GM19397 (cell line): Measurements from ENCODE around the gene DDX56.

Experiments
- ATAC-seq: cut with Tn5 transposase; IDR thresholded peaks from one replicate; pipeline ENCODE4 v1.9.1; 2021; ENCODE audit warnings: mild to moderate bottlenecking, moderate library complexity; ENCODE audit not compliant: unreplicated experiment

DDX56 gene

DNA sequence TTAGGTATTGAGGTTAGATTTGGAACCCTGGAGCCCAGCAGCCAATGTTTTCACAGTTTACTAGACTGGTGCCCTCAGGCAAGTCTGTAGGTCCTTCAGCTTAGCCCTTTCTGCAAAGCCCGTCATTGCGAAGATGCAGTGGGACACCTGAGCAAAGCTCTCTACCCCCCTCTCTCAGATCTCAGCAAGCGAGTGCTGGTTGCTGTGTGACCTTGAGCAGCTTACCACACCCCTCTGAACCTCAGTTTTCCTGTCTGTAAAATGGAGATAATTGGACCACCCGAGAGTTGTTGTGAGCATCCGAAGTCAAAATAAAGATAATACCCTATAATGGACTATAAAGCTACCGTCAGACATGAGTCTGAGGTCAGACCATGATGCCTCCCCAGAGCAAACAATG, 36.3 kb downstream of the DDX56 start:
- ATAC-seq = no peak

DNA sequence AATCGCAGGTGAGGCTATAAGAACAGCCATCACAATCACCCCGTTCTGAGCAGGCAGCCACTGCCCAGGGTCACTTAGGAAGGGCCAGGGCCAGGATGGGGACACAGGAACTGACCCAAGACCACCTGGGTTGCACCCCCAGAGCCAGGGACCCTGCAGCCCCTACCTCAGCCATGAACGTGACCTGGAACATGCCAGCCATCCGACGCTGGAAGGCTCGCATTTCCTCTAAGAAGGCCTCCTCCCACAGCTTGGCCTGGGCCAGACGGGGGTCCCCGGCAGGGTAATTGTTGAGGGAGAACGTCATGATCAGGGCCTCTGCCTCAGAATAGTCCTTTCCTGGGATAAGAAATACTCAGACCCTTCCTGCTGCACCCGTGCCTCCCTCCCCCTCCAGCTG, 37.6 kb downstream of the DDX56 start:
- ATAC-seq = no peak

DNA sequence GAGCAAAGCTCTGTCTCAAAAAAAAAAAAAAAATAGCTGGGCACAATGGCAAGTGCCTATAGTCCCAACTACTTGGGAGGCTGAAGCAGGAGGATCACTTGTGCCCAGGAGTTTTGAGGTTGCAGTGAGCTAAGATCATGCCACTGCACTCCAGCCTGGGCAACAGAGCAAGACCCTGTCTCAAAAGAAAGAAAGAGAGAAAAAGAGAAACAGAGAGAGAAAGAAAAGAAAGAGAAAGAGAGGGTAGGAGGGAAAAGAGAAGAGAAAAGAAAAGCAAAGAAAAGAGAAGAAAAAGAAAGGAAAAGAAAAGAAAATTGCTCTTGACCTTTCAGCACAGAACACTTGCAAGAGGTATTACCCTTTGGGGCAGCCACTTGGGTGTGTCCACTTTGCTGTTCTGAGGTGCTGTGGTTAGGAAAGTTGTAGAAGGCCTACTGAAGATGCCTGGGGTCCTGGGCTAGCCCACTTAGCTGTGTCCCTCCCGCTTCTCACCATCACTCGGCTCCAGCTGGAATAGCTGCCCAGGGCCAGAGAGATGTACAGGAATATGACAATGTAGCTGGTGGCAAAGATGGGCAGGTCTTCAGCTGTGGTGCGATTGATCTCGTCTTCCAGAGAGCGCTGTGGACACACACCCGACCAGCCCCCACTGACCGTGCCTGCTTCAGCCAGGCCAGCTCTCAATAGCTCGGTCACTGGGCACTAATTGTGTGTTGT, 38.2 kb downstream of the DDX56 start:
- no peak for ATAC-seq

DNA sequence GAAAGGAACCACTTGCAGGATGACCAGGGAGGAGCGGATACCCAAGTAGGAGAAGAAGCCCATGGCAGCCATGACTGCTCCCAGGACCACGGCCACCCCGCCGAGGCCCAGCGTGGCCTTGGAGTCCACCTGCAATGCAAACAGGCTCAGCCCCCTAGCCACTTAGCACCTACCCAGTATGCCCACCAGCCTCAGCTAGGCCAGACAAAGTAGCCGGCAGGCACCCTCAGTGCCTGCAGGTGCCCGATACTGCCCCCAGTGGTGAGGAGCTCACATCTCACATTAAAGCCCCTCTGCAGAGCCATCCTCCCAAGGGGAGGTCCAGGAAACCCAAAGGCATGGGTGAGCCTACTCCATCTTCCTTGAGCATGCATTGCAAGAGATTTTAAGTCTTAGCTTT, 39.2 kb downstream of the DDX56 start:
- ATAC-seq = no peak

DNA sequence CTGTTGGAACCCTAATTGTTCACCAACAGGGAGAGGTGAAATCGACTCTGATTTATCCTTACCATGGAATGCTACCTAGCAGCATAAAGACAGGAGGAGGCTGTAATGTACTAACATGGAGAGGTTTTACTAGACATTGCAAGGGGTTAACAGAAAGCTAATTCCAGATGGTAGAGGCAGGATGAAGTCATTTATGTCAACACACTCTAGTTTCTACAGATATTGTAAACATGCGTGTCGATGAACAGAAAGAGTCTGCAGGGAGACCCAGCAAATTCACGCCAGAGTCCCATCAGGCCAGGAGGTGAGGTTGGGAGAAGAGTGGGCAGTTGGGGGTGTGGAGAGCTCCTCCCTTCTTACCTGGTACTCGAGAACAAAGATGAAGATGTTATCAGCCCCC, 39.6 kb downstream of the DDX56 start:
- ATAC-seq = no peak

DNA sequence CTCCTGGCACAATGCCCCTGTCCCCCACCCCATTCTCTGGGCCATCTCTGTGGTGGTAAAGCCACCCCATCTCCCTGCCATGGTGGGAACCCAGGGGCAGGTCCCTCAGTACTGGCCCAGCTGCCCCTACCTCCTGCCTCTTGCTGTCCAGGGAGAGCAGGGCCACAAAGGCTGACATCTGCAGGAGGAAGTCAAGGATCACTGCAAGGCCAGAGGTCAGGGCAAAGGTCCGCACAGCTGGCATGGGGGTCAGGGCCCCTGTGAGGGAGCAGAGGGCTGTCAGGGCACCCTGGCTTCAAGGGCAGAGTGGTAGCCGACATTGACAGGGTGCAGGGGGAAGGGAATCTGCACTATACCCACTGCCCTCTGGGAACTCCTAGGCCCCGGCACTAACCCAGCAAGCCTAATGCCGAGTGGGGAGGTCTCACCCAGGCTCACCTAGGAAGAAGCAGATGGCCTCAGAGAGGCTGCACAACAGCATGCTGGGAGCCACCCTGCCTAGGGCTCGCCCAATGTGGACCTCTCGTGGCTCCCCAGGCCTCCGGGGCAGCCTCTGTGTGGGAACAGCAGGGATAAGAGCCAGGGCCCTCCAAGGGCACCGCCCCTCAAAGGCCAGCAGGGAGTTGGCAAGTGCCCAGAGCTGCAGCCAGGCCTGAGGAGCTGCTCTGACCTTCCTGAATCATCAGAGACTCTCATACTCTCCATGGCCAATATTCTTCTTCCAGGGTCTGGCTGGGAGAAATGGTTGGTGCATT, 40.2 kb downstream of the DDX56 start:
- no peak for ATAC-seq

DNA sequence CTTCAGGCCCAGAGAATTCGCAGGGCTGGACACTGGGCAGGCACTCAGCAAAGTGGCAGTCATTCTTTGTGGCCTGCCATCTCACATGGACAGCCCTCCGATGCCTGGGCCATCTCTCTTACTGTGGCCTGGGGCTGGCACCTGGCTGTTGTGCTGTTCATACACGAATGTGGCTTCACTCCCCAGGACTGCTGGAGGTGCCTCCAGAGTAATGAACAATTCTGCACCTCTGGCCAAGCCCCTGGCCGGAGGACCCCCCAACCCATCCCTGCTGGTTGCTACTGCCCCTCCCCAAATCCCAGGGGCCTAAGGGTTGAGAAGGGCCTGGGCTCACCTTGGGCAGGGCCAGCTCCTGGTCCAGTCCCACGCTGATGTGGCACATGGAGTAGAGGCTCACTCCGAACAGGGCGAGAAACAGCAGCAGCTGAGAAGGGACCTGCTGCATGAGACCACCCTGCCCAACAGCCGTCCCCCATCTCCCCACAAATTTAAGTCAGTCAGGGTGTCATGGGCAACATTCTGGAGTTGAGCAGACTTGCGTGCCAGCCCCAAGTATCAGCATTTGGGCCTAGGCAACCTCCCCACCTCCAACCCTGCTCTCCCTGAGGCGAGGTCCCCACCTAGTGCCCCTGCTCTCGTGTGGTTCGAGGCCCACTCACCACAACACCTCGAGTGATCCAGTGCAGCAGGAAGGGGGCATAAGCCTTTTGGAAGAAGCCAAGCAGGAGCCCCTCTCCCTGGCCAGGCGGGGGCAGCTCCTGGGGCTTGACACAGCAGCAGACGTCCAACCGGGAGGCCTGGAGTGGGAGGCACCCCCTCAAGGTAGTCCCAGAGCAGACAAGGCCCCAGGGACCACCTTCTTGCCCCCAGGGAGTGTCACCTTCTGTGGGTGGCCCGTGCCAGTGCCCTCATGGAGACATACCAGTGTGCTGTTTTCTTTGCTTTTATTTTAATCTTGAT, 42.0 kb downstream of the DDX56 start:
- ATAC-seq = no peak

DNA sequence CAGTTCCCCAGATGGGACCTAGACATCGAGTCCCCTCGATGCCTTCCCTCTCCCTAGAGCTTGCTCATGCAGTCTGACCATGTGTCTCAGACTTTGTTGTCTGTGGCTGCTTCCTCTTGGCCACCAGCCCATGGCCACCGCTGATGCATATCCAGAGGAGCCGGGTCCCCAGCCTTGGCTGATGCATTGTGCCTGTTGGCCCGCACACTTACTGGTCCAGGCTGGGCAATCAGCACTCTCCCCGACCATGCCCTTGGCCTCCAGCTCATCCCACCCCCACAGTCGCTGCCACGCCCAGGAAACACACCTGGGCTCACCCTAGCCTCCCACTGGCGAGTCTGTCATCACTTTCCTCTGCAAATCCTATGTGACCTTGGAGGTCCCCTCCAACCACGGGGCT, 42.7 kb downstream of the DDX56 start:
- ATAC-seq = no peak

DNA sequence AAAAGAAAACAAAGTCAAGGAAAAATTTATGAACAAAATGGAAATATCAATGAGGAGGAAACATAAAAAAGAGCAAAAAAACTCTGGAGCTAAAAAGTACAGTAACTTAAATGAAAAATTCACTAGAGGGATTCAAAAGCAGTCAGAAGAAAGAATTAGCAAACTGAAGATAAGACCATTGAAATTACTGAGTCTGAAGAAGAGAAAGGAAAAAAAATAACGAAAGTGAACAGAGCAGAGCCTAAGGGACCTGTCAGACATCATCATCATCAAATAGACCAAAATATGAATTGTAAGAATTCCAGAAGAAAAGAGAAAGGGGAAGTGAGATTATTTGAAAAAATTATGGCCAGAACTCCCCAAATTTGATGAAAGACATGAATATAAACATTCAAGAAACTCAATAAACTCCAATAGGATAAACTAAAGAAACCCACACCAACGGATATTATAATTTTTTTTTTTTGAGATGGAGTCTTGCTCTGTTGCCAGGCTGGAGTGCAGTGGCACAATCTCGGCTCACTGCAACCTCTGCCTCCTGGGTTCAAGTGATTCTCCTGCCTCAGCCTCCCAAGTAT, 48.8 kb downstream of the DDX56 start:
- no peak for ATAC-seq

DNA sequence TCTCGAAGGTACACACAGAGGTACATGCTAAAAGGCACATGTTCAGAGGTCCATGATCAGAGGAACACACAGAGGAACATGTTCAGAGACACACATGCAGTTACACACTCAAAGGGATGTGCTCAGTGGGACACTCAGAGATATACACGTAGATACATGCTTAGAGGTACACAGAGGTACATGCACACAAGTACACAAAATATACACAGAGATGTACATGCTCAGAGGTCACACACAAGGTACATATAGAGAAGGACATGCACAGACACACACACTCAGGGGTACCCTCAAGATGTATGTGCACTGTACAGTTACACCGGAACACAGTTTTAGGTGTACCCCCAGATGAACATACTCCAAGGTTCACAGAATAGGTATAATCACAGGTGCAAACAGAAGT, 51.4 kb downstream of the DDX56 start:
- no peak for ATAC-seq

DNA sequence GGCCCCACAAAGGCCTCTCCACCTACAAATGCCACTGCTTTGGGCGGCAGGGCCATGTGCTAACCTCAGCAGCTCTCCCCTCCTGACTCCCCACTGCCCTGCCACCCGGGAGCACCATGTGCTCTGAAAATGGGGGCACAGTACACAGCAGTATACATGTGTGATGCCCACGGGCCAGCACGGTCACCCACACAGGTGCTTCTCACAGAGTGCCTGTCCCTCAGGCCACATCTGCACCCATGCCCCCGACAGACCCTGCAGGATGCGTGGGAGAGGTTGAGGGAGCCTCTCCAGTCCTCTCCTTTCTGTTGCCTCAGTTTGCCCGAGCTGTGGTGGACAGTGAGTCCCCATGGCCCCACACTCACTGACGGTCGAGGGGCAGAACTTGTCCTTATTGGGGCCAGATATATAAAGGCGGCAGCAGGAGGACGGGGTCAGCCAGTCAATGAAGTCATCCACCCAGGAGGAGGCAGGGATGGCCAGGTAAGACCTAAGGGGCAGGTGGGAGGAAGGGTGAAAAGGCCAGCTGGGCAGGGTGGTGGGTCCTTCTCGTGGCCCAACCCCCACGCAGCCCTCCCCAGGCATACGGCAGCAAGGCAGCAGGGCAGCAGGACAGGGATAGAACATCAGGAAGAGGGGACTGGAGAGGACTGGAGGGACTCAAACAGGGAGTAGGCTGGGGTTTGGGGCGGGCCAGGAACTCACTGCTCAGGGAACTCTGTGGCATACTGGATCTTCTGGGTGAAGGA, 52.2 kb downstream of the DDX56 start:
- no peak for ATAC-seq

DNA sequence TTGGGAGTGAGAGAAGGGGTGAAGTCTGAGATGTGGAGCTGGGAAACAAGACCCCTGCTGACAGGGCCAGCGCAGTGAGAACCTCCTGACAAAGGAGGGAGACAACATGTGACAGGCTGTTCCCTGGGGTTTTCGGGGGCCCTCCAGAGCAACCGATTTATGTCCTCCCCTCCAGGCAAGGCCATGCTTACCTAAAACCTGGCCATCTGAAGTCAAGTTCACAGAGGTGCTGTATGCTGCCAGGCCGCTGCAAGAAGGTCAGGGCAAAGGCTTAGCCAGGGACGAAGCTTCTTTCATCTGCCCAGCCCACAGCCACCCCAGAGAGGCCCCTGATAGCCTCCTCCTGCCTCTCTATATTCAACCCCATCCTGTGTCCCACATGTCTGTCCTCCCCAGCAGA, 53.1 kb downstream of the DDX56 start:
- no peak for ATAC-seq

DNA sequence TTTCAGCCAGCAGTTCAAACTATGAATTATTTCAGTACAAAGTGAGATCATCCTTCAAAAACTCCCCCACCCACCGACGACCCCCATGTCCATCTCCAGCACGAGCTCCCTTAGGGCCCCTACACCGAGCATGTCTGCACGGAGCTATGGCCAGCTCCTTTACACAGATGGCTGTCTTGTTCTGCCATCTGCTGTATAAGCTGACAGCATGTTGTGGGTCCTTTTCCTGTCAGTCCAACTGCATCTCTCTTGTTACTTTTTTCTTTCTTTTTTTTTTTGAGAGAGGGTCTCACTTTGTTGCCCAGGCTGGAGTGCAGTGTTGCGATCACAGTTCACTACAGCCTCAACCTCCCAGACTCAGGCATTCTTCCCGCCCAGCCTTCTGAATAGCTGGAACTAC, 54.2 kb downstream of the DDX56 start:
- ATAC-seq = no peak

DNA sequence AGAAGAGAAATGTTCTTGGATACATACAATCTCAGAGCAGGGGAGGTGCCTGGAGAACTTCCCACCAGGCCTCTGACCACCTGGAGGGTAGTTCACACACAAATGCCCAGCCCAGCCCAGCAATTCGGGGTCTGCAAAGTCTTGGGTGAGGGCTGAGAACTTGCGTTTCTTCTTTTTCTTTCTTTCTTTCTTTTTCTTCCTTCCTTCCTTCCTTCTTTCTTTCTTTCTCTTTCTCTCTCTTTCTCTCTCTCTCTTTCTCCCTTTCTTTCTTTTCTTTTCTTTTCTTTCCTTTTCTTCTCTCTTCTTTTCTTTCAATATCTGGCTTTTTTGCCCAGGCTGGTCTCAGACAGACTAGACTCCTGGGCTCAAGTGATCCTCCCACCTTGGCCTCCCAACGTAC, 54.9 kb downstream of the DDX56 start:
- ATAC-seq = no peak

DNA sequence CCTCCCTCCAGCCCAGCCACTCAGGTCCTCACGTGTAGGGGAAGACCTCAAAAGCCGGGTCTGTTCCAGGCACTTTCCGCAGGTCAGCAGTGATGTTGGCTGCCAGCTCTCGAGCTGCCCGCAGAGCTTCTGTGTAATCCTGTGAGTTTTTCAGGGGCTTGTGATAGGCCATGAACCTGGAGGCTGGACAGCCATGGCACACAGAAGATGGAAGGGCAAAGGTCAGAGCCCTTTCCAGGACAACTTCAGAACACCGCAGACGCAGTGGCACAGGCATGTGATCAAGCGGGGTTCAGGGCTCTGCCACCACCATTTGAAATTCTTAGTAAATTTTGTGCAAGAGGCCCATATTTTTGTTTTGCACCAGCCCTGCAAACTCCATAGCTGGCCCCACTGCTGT, 56.5 kb downstream of the DDX56 start:
- no peak for ATAC-seq
